ENCODE results near the gene DNAJB4. TPM values are rescaled to one million over a fixed set of nuclear protein-coding genes. Genes with fewer than 3 reads are reported as not detected.

The DNAJB4 gene
- total and polyA plus RNA-seq, 2 of the 13 experiments (the other 11 are each of a cell fraction or from before 2014, with no cell fraction given): 4.4 to 18.6 TPM

DNA sequence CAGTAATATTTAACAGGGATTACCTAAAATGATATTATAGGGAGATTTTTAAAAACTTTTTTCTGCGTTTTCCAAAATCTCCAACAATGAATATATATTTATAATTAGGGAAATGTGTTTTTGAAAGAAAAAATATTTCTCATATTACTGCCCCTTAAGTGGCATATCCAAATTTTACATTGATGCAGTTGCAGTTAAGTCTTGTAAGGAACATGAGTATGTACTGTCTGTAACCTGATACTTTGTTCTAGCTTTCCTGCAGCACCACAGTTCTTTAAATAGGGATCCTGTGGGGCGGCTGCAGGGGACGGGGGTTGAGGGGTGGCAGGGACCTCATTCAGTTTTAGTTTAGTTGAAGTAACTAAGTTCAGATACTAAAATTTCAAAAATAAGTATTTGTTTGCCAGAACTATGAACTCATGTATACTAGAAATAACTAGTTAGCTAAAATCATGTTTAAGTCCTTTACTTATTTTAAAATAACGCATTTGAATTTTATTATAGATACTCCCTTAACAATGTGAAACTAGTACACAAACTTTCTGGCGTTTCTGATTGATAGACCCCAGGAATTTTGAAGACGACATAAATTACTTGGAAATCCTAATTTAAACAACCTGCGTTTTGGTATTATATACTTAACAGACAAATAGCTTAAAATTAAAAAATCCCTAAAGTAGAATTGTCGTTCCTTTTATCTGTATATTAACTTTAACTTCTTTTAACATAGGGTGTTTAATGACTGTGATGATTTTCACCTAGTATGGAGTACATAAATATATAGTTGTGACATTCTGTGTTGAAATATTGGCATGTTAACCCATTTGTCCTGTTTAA lies 639 bp upstream of the DNAJB4 start (continued):
- TF ChIP-seq, protein P1, sequence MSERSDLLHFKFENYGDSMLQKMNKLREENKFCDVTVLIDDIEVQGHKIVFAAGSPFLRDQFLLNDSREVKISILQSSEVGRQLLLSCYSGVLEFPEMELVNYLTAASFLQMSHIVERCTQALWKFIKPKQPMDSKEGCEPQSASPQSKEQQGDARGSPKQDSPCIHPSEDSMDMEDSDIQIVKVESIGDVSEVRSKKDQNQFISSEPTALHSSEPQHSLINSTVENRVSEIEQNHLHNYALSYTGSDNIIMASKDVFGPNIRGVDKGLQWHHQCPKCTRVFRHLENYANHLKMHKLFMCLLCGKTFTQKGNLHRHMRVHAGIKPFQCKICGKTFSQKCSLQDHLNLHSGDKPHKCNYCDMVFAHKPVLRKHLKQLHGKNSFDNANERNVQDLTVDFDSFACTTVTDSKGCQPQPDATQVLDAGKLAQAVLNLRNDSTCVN (CRISPR knock-in tag; IDR thresholded peaks at IDR 0.05; ENCODE audit: borderline replicate concordance): no peak
- TF ChIP-seq ZNF292 (CRISPR knock-in tag; IDR thresholded peaks at IDR 0.05; ENCODE audit: borderline replicate concordance, low read depth) (no peak), PHF20 (CRISPR knock-in tag; IDR thresholded peaks at IDR 0.05) (no peak), CREM (IDR thresholded peaks at IDR 0.05) (no peak), CREM (CRISPR knock-in tag; IDR thresholded peaks at IDR 0.05) (no peak), NR2F6 (IDR thresholded peaks at IDR 0.05) (no peak), NR2F6 (CRISPR knock-in tag; IDR thresholded peaks at IDR 0.05) (no peak), NCOA2 (CRISPR knock-in tag; IDR thresholded peaks at IDR 0.05) (no peak; the same call in 1 of the 2 replicates), ELF1 (CRISPR knock-in tag; IDR thresholded peaks at IDR 0.05) (no peak), ZNF7 (CRISPR knock-in tag; IDR thresholded peaks at IDR 0.05) (no peak), PHF5A (CRISPR knock-in tag; IDR thresholded peaks at IDR 0.05; ENCODE audit: low read depth, unreplicated experiment) (no peak), ZNF34 (CRISPR knock-in tag; IDR thresholded peaks at IDR 0.05; ENCODE audit: borderline replicate concordance) (no peak), CBFB (CRISPR knock-in tag; IDR thresholded peaks at IDR 0.05) (no peak), ZBTB21 (CRISPR knock-in tag; IDR thresholded peaks at IDR 0.05) (no peak), KDM4B (CRISPR knock-in tag; IDR thresholded peaks at IDR 0.05) (no peak), SMARCC2 (IDR thresholded peaks at IDR 0.05) (no peak), RBFOX2 (IDR thresholded peaks at IDR 0.05; ENCODE audit: low read depth, low read length) (peak; percentile 92), ZC3H4 (CRISPR knock-in tag; IDR thresholded peaks at IDR 0.05; ENCODE audit: borderline replicate concordance) (peak; percentile 81)
- TF ChIP-seq, protein P2, sequence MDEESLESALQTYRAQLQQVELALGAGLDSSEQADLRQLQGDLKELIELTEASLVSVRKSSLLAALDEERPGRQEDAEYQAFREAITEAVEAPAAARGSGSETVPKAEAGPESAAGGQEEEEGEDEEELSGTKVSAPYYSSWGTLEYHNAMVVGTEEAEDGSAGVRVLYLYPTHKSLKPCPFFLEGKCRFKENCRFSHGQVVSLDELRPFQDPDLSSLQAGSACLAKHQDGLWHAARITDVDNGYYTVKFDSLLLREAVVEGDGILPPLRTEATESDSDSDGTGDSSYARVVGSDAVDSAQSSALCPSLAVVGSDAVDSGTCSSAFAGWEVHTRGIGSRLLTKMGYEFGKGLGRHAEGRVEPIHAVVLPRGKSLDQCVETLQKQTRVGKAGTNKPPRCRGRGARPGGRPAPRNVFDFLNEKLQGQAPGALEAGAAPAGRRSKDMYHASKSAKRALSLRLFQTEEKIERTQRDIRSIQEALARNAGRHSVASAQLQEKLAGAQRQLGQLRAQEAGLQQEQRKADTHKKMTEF (CRISPR knock-in tag; IDR thresholded peaks at IDR 0.05): no peak
- TF ChIP-seq, protein P3, sequence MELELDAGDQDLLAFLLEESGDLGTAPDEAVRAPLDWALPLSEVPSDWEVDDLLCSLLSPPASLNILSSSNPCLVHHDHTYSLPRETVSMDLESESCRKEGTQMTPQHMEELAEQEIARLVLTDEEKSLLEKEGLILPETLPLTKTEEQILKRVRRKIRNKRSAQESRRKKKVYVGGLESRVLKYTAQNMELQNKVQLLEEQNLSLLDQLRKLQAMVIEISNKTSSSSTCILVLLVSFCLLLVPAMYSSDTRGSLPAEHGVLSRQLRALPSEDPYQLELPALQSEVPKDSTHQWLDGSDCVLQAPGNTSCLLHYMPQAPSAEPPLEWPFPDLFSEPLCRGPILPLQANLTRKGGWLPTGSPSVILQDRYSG (CRISPR knock-in tag; IDR thresholded peaks at IDR 0.05): no peak
- TF ChIP-seq, protein P4, sequence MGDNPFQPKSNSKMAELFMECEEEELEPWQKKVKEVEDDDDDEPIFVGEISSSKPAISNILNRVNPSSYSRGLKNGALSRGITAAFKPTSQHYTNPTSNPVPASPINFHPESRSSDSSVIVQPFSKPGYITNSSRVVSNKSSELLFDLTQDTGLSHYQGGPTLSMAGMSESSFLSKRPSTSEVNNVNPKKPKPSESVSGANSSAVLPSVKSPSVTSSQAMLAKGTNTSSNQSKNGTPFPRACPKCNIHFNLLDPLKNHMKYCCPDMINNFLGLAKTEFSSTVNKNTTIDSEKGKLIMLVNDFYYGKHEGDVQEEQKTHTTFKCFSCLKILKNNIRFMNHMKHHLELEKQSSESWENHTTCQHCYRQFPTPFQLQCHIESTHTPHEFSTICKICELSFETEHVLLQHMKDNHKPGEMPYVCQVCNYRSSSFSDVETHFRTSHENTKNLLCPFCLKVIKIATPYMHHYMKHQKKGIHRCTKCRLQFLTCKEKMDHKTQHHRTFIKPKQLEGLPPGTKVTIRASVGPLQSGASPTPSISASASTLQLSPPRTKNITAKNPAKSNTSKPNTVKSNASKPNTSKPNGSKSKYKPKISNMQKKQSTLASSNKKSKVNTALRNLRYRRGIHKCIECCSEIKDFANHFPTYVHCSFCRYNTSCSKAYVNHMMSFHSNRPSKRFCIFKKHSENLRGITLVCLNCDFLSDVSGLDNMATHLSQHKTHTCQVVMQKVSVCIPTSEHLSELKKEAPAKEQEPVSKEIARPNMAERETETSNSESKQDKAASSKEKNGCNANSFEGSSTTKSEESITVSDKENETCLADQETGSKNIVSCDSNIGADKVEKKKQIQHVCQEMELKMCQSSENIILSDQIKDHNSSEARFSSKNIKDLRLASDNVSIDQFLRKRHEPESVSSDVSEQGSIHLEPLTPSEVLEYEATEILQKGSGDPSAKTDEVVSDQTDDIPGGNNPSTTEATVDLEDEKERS (CRISPR knock-in tag; IDR thresholded peaks at IDR 0.05): no peak
- TF ChIP-seq, protein P5, sequence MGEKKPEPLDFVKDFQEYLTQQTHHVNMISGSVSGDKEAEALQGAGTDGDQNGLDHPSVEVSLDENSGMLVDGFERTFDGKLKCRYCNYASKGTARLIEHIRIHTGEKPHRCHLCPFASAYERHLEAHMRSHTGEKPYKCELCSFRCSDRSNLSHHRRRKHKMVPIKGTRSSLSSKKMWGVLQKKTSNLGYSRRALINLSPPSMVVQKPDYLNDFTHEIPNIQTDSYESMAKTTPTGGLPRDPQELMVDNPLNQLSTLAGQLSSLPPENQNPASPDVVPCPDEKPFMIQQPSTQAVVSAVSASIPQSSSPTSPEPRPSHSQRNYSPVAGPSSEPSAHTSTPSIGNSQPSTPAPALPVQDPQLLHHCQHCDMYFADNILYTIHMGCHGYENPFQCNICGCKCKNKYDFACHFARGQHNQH (CRISPR knock-in tag; IDR thresholded peaks at IDR 0.05): no peak
